ENCODE measurements around the gene RNF187. TPM values are rescaled to one million over a fixed set of nuclear protein-coding genes. Genes with fewer than 3 reads are reported as not detected.
A peak's percentile ranks its signal among the peaks of the same experiment; 100 is the strongest.

RNF187 gene
- 100 to 1,000 TPM; 110 to 112 TPM for total RNA-seq

DNA sequence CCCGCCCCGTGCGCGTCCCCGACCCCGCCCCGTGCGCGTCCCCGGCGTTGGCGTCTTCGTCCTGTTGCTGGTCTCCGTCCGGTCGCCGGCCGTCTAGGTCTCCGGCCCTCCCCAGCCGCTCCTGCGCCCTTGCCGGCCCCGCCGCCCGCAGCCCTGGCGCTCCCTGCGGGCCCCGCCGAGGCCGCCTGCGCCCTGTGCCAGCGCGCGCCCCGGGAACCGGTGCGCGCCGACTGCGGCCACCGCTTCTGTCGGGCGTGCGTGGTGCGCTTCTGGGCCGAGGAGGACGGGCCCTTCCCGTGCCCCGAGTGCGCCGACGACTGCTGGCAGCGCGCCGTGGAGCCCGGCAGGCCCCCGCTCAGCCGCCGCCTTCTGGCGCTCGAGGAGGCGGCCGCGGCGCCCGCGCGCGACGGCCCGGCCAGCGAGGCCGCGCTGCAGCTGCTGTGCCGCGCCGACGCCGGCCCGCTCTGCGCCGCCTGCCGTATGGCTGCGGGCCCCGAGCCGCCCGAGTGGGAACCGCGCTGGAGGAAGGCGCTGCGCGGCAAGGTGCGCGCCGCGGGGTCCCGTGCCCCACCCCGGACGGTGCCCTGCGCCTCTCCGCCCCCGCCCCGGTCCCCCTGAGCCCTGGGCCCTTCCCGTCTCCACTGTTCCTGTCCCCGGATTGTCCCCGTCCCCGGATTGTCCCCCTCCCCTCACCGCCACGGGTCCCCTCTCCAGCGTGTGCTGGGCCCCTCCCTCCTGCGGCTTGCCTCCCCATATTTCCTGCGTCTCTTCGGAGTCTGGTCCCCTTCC is at the start of gene RNF187:
Gene RNF187, plus strand, starts transcription at position 47 of the 789 bp plus-strand sequence.
- ChIA-PET CTCF (interaction anchor here (0.7 to 2.5 kb wide), 7 partner anchors 12 to 767 kb away, joined by 3 to 22 read pairs (median 6); no protein-coding TSS in a partner anchor), POLR2A (interaction anchor here (1.3 to 2.9 kb wide), 4 partner anchors 13 to 81 kb away, joined by 5 to 20 read pairs (median 14); partner anchors contain the start of gene TRIM11)
- Mint-ChIP-seq H3K27me3 (no peaks in the 10 kb centered on the region), H3K4me3 (peak within 1 kb of the TSS; percentile 96), H3K27ac (peak within 1 kb of the TSS; percentile 99), H3K9me3 (no peaks in the 10 kb centered on the region), H3K36me3 (peaks cover 28% of the 10 kb centered on the region), H3K4me1 (ENCODE audit: low read depth) (peaks cover 40% of the 10 kb centered on the region)
- intact Hi-C loops (cut with micrococcal nuclease), result loop anchor here (1.0 kb wide), 1 partner anchor 29 kb away; a partner anchor contains a TSS
- peak; percentile 47 for DNase-seq

DNA sequence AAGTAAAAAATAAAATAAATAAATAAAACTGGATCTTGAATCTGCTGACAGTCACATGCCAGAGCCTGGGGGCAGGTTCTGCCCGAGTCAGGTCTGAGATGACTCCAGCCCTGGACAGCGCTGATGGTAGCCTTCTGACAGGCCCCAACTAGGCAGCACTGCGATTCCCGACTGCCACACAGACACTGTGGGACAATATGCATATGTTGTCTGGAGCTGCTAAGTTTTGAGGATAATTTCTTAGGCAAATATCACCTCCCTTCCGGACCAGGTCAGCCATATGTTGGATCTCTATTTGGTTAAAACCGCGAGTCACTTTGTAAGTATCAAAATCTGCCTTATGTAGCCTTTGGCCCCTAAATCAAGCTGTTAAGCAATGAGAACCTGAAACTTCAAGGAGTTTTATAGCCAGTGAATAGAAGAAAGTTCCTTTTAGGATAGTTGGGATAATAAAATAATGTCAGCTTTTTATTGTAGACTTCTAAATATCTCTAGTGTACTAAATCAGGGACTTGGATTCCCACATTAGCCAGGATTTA is 49.7 kb upstream of the RNF187 start:
- no peaks in the 10 kb centered on the region for H3K36me3 Mint-ChIP-seq

DNA sequence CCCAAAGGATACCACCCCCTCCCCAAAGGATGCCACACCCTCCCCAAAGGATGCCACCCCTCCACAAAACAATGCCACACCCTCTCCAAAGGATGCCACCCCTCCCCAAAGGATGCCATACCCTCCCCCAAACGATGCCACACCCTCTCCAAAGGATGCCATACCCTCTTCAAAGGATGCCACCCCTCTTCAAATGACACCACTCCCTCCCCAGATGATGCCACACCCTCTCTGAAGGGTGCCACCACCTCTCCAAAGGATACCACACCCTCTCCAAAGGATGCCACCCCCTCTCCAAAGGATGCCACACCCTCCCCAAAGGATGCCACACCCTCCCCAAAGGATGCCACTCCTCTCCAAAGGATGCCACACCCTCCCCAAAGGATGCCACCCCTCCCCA is 48.9 kb upstream of the RNF187 start:
- POLR2A ChIA-PET, result no interaction called here
- H3K27me3 Mint-ChIP-seq, result peaks cover 24% of the 10 kb centered on the region
- CTCF ChIA-PET, result no interaction called here
- H3K4me3 Mint-ChIP-seq, result no peak overlapping the region
- no peaks in the 10 kb centered on the region for H3K9me3 Mint-ChIP-seq
- intact Hi-C loops (cut with micrococcal nuclease), result no loop called here
- H3K27ac Mint-ChIP-seq, result no peak overlapping the region
- no peak for DNase-seq
- no peaks in the 10 kb centered on the region for H3K4me1 Mint-ChIP-seq (ENCODE audit: low read depth)
- H3K36me3 Mint-ChIP-seq, result no peaks in the 10 kb centered on the region

More for the DNA sequence above, 49.7 kb upstream of the RNF187 start:
- H3K4me3 Mint-ChIP-seq, result no peak overlapping the region
- no peak for DNase-seq
- no peaks in the 10 kb centered on the region for H3K9me3 Mint-ChIP-seq
- H3K27me3 Mint-ChIP-seq, result peaks cover 17% of the 10 kb centered on the region
- intact Hi-C loops (cut with micrococcal nuclease), result no loop called here
- H3K27ac Mint-ChIP-seq, result no peak overlapping the region
- POLR2A ChIA-PET, result no interaction called here
- no peaks in the 10 kb centered on the region for H3K4me1 Mint-ChIP-seq (ENCODE audit: low read depth)
- CTCF ChIA-PET, result no interaction called here

DNA sequence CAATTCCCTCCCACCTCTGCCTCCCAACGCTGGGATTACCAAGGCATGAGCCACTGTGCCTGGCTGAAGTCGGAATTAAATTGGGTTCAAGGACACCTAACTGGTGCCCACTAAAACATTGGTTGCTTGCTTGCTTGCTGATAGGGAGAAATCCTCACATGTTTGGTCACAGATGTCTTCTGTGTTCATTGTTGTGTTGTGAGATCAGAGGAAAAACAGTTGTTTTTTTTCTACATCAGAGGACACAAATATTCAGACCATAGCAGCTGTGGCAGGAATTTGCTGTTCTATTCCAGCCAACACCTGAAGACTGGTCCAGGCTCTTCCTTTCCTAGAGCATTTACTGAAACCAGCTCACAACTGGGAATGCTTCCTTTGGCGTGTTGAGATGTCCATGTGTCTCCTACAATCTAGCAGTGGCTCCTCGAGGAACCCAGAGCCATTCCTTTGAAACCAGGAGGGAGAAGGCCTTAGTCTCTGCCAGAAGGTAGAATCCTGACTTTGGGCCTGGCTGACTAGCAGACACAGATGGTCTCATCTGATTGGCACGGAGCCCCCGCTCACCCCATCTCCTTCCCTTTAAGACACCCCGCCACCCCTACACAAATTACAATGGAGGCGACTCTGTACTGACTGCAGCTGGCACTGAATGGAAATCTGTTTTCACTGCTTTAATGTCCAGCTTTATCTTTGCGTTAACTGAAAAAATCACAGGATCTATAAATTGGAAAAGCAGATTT is 46.3 kb upstream of the RNF187 start:
- H3K36me3 Mint-ChIP-seq, result no peaks in the 10 kb centered on the region
- H3K27me3 Mint-ChIP-seq, result peaks cover 34% of the 10 kb centered on the region
- intact Hi-C loops (cut with micrococcal nuclease), result no loop called here
- peaks cover 9% of the 10 kb centered on the region for H3K4me1 Mint-ChIP-seq (ENCODE audit: low read depth)
- no peak for DNase-seq
- POLR2A ChIA-PET, result no interaction called here
- CTCF ChIA-PET, result no interaction called here
- no peaks in the 10 kb centered on the region for H3K9me3 Mint-ChIP-seq
- no peak overlapping the region for H3K27ac Mint-ChIP-seq
- H3K4me3 Mint-ChIP-seq, result no peak overlapping the region

DNA sequence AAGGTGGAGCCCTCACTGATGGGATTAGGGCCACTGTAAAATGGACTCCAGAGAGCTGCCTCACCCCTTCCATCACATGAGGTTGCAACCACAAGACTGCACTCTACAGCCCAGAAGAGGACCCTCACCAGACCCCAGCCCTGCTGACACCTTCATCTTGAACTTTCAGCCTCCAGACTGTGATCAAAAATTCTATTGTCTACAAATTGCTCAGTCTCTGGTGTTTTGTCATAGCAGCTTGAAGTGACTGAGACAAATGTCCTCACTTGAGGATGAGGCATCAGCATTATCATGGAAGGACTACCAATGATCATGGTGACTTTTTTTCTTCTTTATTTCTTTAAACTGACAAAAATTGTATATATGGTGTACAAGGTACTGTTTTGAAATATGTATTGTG is 43.8 kb upstream of the RNF187 start:
- DNase-seq, result no peak
- H3K27me3 Mint-ChIP-seq, result peaks cover 38% of the 10 kb centered on the region
- POLR2A ChIA-PET, result no interaction called here
- H3K4me1 Mint-ChIP-seq (ENCODE audit: low read depth), result peaks cover 9% of the 10 kb centered on the region
- H3K27ac Mint-ChIP-seq, result no peak overlapping the region
- H3K4me3 Mint-ChIP-seq, result no peak overlapping the region
- CTCF ChIA-PET, result interaction anchor here (0.8 kb wide), 1 partner anchor 14 kb away, joined by 7 read pairs; a partner anchor contains a TSS
- no peaks in the 10 kb centered on the region for H3K9me3 Mint-ChIP-seq
- no peaks in the 10 kb centered on the region for H3K36me3 Mint-ChIP-seq
- intact Hi-C loops (cut with micrococcal nuclease), result no loop called here

DNA sequence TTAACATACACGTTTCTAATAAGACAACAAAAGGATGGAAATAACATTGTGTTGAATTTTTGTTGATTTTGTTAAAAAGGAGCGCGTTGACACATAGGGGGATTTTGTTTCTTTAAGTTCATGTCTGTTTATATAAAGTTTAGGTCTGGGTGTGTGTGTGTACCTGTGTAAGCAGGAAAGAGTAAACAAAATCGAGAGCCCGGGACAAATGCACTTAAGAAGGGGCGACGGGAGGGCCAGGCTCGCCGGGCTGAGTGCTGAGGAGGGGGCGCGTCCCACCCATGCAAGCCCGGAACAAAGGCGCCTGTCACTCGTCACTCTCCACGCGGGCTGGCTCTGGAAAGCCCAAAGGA is 41.7 kb upstream of the RNF187 start:
- no peak overlapping the region for H3K27ac Mint-ChIP-seq

DNA sequence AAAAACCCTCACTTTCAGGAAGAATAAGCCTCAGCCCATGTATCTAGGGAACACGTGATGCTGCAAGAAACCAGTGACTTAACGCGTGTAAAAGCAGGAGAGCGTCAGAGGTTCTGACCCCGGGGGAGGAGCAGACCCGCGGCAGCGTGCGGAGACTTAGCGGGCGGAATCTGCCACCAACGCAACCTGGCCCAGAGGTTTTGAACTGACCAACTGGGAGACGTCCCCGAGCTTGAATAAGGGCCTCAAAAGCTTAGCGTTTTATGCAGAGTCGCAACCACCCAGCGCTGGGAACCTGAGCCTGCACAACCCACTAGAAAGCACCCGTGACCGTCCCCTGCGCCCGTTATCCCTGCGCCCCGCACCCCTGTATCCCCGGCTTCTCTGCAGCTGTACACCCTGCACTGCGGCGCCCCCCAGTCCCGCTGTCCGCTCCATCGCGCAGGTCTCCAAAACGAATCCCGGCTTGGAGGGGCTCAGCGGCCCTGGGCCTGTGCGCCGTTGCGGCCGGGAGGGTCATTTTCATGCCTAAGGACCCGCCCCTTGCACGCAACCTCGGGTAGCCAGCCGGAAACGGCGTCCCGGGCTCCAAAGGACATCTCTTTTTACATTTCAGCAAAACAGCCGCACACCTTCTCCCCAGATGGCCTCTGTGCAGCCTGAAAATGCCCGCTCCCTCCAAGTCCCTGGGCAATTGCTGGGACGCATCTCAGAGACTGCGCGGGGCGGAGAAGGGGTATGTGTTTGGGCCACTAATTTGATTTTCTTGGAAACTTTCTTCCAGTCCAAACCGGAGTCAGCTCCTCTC is 41.1 kb upstream of the RNF187 start:
- DNase-seq, result peak; percentile 67
- POLR2A ChIA-PET, result interaction anchor here (1.4 kb wide), 2 partner anchors 11 to 18 kb away, joined by 4 to 10 read pairs; a partner anchor contains a TSS
- no peaks in the 10 kb centered on the region for H3K36me3 Mint-ChIP-seq
- CTCF ChIA-PET, result interaction anchor here (0.6 to 0.9 kb wide), 2 partner anchors 13 to 22 kb away, joined by 3 read pairs; no protein-coding TSS in a partner anchor
- peaks cover 35% of the 10 kb centered on the region for H3K27me3 Mint-ChIP-seq
- H3K4me3 Mint-ChIP-seq, result peak overlapping the region; percentile 72
- H3K9me3 Mint-ChIP-seq, result no peaks in the 10 kb centered on the region
- intact Hi-C loops (cut with micrococcal nuclease), result no loop called here
- H3K4me1 Mint-ChIP-seq (ENCODE audit: low read depth), result peaks cover 9% of the 10 kb centered on the region
- H3K27ac Mint-ChIP-seq, result no peak overlapping the region

More for the DNA sequence above, 41.7 kb upstream of the RNF187 start:
- Mint-ChIP-seq H3K27me3 (peaks cover 35% of the 10 kb centered on the region), H3K4me1 (ENCODE audit: low read depth) (peaks cover 9% of the 10 kb centered on the region), H3K36me3 (no peaks in the 10 kb centered on the region), H3K4me3 (peak overlapping the region; percentile 72), H3K9me3 (no peaks in the 10 kb centered on the region)
- ChIA-PET POLR2A (interaction anchor here (1.4 kb wide), 2 partner anchors 12 to 19 kb away, joined by 4 to 10 read pairs; a partner anchor contains a TSS), CTCF (interaction anchor here (0.6 kb wide), 1 partner anchor 23 kb away, joined by 3 read pairs; no protein-coding TSS in a partner anchor)
- intact Hi-C loops (cut with micrococcal nuclease), result no loop called here
- DNase-seq, result no peak

DNA sequence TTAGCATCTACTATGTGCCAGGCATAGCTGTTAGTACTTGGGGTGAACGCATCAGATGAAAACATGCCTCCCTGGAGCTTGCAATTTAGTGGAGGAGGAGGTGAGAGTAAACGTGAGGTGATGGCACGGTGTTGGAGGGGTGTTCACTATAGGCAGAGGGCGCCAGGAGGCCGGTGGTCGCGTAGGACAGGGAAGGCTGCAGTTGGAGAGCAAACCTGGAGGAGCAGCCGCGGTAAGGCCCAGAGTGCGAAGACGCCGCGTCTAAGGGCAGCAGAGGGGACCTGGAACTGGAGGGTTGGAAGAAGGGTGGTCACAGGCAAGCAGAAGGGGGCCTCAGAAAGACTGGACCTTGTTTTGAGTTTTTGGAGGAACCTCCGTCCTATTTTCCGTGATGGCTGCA is 40.3 kb upstream of the RNF187 start:
- ChIA-PET CTCF (no interaction called here), POLR2A (interaction anchor here (1.4 kb wide), 2 partner anchors 10 to 17 kb away, joined by 4 to 10 read pairs; a partner anchor contains a TSS)
- DNase-seq, result no peak
- intact Hi-C loops (cut with micrococcal nuclease), result no loop called here
- no peaks in the 10 kb centered on the region for H3K36me3 Mint-ChIP-seq
- peaks cover 9% of the 10 kb centered on the region for H3K4me1 Mint-ChIP-seq (ENCODE audit: low read depth)
- no peaks in the 10 kb centered on the region for H3K9me3 Mint-ChIP-seq
- H3K4me3 Mint-ChIP-seq, result no peak overlapping the region
- peaks cover 35% of the 10 kb centered on the region for H3K27me3 Mint-ChIP-seq
- no peak overlapping the region for H3K27ac Mint-ChIP-seq

DNA sequence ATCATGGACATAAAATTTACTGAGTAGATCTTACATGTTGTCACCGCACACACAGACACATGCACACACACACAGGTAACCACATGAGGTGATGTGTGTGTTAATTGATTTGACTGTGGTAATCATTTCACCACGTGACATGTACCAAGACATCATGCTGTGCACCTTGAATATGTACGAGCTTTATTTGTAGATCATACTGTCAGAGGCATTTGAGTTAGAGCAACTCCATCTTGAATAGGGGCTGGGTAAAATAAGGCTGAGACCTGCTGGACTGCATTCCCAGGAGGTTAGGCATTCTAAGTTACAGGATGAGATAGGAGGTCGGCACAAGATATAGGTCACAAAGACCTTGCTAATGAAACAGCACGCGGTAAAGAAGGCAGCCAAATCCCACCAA is 38.8 kb upstream of the RNF187 start:
- H3K4me1 Mint-ChIP-seq (ENCODE audit: low read depth), result peaks cover 13% of the 10 kb centered on the region
- intact Hi-C loops (cut with micrococcal nuclease), result no loop called here

DNA sequence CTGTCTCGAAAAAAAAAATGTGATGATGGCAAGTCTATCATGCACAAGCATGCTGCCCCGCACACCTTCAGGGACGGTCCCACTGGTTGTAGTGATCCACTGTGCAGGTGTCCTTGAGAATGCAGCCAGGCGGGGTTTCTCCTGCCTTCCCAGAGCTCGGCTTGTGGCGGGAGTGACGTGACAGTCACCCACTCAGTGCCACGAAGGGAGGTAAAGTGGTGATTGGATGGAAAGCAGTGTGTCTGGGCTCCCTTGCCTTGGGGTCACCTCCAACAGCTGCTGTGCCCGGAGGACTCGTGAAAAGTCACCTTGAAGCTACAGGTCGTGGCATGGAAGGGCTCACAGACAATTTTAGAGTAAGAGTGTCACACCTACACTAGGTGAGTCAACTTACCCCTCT is 37.0 kb upstream of the RNF187 start:
- ChIA-PET POLR2A (no interaction called here), CTCF (no interaction called here)
- DNase-seq, result no peak

More for the DNA sequence above, 38.8 kb upstream of the RNF187 start:
- Mint-ChIP-seq H3K36me3 (no peaks in the 10 kb centered on the region), H3K9me3 (no peaks in the 10 kb centered on the region), H3K27ac (no peak overlapping the region), H3K4me3 (no peak overlapping the region), H3K27me3 (peaks cover 24% of the 10 kb centered on the region)
- no peak for DNase-seq
- POLR2A ChIA-PET, result interaction anchor here (0.8 kb wide), 1 partner anchor 33 kb away, joined by 3 read pairs; no protein-coding TSS in a partner anchor
- CTCF ChIA-PET, result interaction anchor here (0.6 to 1.4 kb wide), 3 partner anchors 9 to 67 kb away, joined by 3 to 4 read pairs (median 3); a partner anchor contains a TSS

DNA sequence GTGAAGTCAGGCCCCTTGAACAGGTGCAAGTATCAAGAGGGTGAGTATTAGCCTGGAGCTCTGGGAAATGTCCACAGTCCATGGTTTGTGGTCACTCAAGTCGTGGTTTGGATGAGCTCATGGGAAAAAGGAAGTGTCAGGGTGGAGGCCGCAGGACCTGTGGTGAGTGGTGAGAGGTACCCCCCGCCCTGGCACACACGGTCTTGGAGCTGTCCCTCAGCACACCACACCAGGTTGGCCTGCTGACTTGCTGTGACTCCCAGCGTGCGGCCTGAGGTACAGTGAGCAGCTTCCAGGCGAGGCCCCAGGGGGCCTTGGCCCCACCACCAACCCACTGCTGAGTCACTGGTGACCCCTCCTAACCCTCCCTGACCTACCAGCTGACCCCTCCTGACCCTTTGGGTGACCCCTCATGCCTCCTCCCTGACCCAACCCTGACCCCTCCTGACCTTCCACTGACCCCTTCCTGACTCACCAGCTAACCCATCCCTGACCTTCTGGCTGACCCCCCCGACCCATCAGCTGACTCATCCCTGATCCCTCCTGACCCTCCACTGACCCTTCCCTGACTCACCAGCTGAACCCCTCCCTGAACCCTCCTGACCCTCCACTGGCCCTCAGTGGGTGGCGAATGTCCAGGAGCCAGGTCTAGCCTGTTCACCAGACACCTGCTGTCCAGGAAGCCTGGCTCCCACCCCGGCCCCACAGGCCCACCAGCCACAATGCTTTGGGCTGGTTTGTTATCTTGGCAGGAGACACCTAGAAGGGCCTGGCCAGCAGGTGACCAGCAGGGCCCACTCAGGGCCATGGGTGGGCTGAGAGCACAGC is 34.8 kb upstream of the RNF187 start:
- Mint-ChIP-seq H3K4me1 (ENCODE audit: low read depth) (peaks cover 19% of the 10 kb centered on the region), H3K27ac (no peak overlapping the region), H3K9me3 (no peaks in the 10 kb centered on the region), H3K4me3 (no peak overlapping the region), H3K27me3 (no peaks in the 10 kb centered on the region), H3K36me3 (peaks cover 6% of the 10 kb centered on the region)
- intact Hi-C loops (cut with micrococcal nuclease), result no loop called here
- CTCF ChIA-PET, result no interaction called here
- DNase-seq, result no peak
- POLR2A ChIA-PET, result no interaction called here

More for the DNA sequence above, 37.0 kb upstream of the RNF187 start:
- intact Hi-C loops (cut with micrococcal nuclease), result no loop called here
- H3K36me3 Mint-ChIP-seq, result peaks cover 5% of the 10 kb centered on the region
- H3K9me3 Mint-ChIP-seq, result no peaks in the 10 kb centered on the region
- peaks cover 13% of the 10 kb centered on the region for H3K27me3 Mint-ChIP-seq
- H3K4me1 Mint-ChIP-seq (ENCODE audit: low read depth), result peaks cover 15% of the 10 kb centered on the region
- no peak overlapping the region for H3K4me3 Mint-ChIP-seq
- H3K27ac Mint-ChIP-seq, result no peak overlapping the region
